NAMALWA (cell line): ENCODE data around the gene RERE.
"Not testable (repeated sequence)": the region's sequence is repeated elsewhere in the genome, so short reads cannot be mapped to it uniquely, and the experiment has no call there.

Experiments used
- DNase-seq: peaks from one replicate; pipeline ENCODE4 v3.0.0-alpha.2; 2015; ENCODE audit warnings: low spot score

RERE gene

DNA sequence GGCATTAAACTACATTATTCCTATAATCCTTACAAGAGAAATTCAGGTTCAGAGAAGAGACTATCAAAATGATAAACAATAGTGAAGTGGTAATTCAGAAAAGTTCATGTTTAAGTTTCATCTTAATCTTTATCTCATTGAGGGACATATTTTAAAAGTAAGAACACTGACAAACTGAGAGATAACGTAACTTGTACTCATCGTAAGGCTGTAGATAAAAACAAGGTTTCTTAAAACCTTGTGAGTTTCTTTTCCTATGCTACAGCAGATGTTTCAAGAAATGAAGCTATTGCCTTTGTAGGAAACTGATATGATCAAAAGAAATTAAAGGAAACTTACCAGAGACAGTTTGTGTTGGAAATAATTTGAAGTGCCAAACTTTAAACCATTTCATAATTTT is 65.0 kb downstream of the RERE start:
- DNase-seq: no peak

DNA sequence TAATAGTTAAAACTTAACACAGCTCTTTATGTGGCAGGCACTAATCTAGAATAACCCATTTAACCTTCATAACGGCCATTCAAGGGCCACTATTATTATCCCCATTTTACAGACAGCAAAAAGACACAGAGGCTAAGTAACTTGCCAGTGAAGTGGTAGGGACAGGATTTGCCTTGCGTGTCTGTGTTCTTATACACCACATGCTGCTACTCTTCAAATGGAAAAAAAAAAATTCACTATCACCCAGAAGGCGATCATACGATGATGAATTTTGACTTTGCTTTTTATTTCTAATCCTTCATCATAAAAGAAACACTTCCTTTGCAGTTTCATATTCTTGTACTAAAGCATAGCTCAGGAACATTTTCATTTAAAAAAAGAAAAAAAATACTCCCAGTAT is 65.5 kb downstream of the RERE start:
- no peak for DNase-seq

DNA sequence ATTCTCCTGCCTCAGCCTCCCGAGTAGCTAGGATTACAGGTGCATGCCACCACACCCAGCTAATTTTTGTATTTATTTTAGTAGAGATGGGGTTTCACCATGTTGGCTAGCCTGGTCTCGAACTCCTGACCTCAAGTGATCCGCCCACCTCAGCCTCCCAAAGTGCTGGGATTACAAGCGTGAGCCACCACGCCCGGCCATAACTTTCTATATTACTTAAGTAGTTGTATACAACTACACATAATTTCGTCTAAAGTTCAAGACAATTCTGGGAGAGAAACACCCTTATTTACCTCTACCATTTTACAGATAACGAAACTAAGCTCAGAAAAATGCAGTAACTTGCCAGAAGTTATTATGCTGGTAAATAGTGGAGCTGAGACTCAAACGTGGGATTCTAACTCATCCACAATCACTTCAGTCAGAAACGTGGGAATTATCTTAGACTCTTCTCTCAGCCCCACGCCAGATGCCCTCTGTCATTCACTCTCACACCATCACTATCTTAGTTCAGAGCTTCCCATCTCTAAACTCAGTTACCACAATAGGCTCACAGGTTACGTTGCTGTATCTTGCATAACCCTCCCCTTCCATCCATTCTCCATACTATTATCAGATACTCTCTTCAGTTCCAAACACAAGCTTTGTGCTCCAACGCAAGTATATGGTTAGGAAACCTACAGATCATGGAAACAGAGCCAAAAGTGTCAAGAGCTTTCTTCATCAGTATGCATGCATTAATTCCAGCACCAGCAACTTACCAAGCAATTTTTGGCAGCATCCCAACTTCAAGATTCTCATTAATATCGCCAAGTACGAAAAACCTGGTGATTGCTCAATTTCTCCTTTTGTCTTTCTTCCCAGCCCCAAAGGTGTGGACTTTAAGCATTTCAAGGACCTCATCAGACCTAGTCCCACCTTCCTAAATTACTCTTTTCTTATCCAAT is 69.3 kb downstream of the RERE start:
- DNase-seq: no peak

DNA sequence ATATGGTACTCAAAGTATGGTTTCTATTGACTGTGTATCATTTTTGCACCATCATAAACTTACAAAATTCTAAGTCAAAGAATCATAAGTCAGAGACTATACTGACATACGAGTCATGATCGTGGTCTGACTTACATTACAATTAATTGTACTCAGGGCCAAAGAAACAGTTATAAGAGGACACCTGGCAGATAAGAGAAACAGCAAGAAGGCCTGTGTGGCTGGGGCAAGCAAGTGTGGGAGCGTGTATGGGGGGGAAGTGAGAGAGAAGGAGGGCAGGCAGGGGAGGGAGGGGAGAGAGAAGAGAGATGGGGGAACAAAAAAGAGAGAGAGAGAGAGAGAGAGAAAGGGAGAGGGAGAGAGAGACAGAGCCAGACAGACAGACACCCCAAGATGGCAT is 70.9 kb downstream of the RERE start:
- DNase-seq: peak; percentile 43

DNA sequence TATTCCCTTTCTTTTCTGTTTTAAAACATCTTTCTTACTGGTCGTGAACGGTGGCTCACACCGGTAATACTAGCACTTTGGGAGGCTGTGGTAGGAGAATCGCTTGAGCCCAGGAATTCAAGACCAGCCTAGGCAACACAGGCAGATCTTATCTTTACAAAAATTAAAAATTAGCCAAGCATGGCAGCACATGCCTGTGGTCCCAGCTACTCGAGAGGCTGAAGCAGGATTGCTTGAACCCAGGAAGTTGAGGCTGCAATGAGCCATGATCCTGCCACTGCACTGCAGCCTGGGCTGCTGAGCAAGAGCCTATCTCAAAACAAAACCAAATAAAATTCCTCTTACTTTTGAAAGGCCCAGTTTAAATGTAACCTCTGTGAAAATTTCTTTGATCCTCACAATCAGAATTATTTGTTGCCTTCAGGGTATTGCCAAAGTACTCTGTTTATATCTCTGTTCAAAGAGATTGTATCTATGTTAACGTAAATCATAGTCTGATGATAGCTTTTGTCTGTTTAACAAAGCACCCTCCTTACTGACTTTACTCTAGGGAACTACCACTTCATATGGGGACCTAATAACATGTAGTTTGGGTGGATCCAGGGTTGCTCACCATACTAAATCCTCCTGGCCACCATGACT is 71.6 kb downstream of the RERE start:
- no peak for DNase-seq

DNA sequence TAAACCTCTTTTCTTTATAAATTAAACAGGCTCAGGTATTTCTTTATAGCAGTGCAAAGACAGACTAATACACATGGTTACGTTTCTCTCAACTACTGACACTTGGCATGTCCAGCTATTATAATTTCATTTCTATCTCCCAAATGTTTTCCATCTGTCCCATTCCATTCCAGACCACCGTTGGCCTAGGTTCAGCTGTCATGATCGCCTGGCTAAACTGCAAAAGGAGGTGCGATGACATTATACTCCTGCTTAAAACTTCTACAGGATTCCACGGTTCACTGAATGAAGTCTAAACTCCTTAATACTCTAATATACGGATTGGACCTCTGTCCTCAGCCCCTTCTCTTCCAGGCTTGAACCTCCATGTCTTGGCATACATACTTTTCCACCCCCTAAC is 72.1 kb downstream of the RERE start:
- no peak for DNase-seq

DNA sequence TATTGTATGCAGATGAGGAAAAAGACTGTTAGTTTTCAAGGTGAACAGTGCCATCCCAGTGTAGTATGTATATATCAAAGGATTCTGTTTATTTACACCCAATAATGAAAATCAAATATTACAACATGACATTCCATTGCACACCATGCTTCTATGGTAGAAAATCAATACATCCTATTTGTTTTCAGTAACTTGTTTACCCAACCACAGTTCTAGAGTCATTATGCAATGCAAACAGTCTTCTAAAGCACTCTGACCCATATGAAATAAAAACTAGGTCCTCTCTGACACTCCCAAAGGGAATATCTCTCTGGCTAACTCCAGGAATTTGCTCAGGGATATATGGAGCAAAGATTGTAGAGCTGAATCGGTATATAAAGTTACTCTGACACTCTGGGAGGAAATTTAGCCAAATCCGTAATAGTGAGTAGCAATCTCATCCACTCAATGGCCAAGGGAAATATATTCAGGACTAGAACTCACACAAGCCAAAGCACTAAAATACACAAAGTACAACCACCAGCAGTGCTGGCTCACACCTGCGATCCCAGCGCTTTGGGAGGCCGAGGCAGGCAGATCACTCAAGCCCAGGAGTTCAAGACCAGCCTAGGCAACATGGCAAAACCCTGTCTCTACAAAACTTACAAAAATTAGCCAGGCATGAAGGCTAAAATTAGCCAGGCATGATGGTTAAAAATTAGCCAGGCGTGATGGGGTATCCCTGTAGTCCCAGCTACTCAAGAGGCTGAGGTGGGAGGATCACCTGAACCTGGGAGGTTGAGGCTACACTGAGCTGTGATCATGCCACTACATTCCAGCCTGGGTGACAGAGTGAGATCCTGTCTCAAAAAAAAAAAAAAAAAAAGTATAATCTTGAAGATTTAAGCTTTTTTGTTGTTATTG is 75.2 kb downstream of the RERE start:
- no peak for DNase-seq

DNA sequence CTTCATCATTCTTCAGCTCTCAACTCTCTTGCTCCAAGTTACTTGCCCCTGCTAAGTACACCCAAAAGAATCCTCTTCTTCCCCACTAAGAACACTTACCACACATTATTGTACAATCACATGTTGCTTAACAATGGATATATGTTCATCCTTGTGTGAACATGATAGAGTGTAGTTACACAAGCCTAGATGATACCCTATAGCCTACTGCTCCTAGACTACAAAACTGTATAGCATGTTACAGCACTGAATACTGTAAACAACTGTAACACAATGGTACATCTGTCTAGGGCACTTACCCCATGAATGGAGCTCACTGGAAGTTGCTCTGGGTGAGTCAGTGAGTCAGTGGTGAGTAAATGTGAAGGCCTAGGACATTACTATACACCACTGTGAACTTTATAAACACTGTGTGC is 77.4 kb downstream of the RERE start:
- DNase-seq: no peak

DNA sequence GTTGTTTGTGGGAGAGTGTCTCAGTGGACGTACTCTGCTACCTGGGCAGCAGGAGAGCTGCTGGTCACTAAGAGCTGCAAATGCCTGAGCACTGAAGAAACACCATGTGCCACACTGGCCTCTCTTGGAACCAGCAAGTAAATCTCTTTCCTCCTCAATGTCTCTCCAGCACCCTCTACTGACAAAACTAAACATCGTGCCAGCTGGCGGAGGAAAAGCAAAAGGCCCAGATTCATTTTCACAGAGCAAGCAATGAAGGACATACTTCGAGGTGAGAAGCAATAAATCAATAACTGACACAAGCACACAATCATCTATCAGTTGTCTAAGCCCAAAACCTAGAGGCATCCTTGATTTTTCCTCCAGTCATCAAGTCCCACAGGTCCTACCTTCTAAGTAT is 78.1 kb downstream of the RERE start:
- DNase-seq: peak; percentile 68

DNA sequence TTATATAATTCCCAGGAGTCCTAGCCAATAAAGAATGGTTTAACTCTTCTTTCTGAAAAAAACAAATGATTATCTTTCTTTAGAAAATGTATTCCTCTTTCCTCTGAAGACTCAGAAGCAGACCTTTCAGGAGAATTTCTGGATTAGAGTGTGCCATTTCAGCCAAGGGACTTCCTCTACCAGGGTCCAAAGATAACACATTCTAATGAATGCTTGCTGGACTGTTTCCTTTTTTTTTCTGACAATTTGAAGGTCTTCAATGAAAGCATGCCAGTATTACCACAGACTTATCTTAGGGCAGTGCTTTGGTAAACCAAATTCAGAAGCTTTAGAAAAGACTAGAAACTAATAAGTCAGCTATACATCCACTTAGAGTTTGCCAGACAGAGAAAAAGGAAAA is 80.5 kb downstream of the RERE start:
- no peak for DNase-seq

DNA sequence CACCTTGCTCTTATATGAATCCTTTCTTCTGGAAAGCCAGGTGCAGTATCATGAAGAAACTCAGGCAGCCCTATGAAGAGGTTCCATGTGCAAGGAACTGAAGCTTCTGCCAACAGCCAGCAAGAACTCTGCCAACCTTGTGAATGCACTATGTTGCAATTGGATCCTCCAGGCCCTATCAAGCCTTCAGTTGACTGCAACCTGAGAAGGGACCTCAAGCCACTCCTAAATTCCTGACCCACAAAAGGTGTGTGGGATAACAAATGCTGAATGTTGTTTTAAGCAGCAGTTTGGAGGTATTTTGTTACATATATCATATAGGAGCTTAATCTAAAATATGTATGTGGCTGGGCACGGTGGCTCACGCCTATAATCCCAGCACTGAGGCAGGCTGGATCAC is 84.0 kb downstream of the RERE start:
- DNase-seq: no peak

DNA sequence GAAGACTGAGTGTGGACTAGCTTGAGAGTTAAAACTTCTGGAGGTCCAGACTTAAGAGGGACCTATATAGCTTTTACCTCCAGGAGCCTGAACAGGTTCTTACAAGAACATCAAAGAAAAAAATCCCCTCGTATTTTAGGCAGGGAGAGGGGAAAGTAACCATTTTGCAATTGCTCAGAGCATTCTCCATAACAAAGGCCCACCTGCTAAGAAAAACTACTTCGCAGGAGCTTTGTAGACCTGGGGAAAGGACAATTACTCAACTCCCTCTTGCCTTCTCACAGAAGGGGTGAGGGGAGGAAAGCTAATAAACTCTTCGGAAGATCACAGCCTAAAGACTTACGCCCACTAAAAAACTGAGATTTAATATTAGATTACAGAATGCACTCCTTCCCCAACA is 86.3 kb downstream of the RERE start:
- DNase-seq: no peak

DNA sequence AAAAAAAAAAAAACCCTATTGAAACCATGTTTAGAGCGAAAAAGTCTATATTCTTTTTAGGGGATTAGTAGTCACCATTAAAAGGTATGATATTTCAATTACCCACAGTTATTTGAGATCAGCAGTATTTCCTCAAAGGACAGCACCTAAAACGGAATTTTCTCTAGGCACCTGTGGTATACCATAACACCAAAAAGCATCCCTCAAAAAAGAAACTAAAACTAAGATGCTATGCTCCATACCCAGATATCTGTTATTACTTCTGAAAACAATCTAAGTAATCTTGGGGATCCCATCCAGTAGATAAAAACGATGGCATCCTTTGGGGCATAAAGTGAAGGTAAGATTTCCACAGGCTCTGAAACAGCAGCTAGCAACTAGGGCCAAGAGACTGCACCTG is 89.0 kb downstream of the RERE start:
- DNase-seq: no peak

DNA sequence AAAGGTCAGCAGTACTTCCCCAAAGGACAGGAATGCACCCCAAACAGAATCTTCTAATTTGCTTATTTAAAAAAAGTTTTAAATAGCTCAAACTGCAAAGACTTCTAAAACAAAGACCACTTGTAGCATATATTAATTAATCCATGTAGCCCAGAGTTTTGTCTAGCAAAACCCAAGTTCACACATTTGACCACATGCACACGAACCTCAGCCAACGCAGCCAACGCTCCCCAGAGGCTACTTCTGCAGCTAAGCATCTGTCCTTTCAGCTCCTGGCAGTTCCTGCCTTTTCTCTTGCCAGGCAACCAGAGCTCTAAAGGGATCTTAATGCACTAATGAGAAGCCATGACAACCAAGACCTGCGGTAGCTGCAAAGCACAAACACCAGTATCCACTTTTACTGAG is 89.6 kb downstream of the RERE start:
- DNase-seq: peak; percentile 49

DNA sequence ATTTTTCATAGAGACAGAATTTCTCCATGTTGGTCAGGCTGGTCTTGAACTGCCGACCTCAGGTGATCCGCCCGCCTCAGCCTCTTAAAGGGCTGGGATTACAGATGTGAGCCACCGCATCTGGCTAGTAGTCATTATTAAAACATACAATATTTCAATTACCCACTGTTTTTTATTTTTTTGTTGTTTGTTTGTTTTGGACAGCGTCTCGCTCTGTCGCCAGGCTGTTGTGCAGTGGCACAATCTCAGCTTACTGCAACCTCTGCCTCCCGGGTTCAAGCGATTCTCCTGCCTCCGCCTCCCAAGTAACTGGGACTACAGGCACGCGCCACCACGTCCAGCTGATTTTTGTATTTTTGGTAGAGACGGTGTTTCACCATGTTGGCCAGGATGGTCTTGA is 90.1 kb downstream of the RERE start:
- DNase-seq: not testable (repeated sequence)

DNA sequence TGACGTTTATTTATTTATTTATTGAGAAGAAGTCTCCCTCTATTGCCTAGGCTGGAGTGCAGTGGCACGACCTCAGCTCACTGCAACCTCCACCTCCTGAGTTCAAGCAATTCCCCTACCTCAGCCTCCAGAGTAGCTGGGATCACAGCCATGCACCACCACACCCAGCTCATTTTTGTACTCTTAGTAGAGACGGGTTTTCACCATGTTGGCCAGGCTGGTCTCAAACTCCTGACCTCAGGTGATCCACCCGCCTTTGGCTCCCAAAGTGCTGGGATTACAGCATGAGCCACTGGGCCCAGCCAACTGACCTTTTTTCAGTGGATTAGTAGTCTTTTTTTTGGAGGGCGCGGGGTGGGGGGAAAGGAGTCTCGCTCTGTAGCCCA is 90.6 kb downstream of the RERE start:
- not testable (repeated sequence) for DNase-seq

DNA sequence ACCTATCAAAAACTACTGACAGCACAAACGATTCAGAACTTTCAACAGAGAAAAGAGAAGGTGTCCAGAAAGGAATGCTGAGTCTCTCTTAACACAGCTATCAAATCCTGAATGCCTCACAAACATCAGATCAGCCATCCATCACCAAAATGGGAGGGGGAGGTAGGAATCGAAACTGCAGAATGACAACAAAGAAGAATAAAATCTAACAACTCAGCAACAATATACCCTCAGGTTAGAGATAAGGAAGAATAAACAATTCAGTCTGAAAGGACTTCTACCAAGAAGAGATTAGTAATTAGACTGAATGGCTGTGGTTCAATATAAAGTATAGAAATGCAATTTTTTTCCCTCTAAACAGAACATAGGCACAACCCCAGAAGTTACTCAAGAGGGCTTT is 94.4 kb downstream of the RERE start:
- DNase-seq: no peak

DNA sequence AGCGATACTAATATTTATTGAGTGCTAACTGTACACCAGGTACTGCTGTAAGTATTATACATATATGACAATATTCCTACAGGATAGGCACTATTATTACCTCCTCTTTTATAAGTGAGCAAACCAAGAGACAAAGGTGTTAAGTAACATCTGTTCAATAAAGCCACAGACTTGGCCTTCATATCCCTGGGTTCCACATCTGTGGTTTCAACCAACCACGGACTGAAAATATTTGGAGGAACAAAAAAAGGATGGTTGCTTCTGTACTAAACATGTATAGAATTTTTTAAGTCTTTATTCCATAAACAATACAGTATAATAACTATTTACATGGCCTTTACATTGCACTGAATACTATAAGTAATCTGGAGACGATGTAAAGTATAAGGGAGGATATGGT is 95.1 kb downstream of the RERE start:
- DNase-seq: no peak

DNA sequence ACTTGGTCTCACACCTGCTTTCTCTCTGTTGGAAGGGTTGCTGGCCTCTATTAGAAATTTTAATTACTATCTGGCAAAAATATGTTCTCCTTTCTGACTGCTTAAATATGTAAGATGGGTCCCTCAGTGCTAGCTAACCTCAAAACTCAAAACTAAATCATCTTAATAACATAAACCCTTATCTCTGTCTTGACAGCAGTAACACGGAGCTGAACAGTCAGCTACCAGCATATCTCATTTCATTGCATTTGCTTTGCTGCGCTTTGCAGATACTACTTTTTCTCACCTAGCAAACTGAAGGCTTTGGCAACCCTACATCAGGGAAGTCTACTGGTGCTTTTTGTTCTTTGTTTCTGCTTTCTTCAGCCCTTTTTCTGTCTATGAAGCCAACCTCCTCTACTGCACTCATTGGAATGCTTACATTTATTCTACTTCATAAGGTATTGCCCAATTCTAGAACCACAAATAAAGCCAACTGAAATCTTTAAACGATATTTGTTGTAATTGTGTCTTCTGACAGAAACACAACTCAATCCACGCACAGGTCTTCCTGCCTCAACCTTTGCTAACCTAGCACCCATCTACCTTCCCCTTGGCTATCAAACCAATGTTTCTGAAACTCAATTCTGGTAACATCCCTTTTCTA is 95.6 kb downstream of the RERE start:
- no peak for DNase-seq

DNA sequence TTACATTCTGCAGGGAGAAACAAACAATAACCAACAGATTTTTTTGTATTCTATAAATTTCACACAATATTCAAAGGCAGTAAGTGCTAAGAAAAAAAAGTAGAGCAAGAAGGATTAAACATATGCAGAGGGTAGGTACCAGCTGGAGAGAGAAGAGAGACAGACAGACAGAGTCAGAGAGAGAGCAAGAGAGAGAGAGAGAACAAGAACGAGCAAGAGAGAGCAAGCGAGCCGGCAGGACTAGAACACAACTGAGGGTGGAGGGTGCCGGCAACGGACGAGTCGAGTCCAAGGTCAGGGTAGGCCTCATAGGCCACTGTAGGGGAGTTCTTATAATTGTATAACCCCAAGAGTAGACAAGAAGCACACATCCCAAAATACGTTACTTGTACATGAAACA is 97.1 kb downstream of the RERE start:
- DNase-seq: no peak

DNA sequence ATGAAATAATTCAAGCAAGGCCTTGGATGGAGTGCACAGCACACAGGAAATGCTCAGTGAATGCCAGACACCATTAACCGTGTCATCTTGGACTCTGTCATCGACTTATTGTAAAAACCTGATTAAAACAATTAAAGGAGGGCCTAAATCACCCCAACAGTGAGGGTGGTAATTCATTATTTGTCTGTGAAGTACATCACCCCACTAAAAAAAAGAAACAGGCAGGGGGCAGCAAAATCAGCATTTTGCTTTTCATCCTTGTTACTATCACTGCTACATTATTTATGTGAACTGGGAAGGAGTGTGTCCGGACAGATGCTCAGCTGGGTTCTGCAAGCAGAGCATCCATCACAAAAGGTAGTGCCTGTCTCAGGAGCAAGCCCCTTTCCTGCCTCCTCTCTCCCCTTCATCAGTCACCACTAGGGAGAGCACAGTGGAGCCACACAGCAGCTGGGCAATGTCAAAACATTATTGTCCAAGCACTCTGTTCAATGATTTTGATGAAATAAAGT is 98.5 kb downstream of the RERE start:
- peak; percentile 48 for DNase-seq

DNA sequence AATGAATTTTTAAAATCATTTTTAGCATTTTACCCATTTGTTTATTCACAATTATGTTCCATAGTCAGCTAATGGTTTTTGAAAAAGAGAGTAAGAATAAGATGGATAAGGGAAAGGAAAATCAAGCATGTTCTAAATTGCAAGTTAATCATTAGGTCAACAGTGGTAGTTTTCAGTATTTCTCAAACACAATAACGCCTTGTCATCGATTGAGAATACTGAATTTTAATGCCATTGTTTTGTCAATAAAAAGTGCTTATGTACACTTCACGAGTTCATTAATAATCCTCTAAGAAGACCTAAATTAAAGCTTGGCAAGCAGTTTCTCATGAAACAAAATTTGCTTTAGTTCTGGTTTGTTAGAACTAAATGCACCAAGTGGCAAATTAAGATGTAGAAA is 100.3 kb downstream of the RERE start:
- no peak for DNase-seq
